Activated CD8-positive, alpha-beta memory T cell treated with anti-CD3 and anti-CD28 coated beads, Interleukin-2, amount 50 U/mL, for 48 hours (primary cell): ENCODE data around the gene TTC33.
A peak's percentile ranks its signal among the peaks of the same experiment; 100 is the strongest.

Source experiments
- DNase-seq: peaks from one replicate; pipeline ENCODE4 v3.0.0-alpha.2; 2020

TTC33 gene

DNA sequence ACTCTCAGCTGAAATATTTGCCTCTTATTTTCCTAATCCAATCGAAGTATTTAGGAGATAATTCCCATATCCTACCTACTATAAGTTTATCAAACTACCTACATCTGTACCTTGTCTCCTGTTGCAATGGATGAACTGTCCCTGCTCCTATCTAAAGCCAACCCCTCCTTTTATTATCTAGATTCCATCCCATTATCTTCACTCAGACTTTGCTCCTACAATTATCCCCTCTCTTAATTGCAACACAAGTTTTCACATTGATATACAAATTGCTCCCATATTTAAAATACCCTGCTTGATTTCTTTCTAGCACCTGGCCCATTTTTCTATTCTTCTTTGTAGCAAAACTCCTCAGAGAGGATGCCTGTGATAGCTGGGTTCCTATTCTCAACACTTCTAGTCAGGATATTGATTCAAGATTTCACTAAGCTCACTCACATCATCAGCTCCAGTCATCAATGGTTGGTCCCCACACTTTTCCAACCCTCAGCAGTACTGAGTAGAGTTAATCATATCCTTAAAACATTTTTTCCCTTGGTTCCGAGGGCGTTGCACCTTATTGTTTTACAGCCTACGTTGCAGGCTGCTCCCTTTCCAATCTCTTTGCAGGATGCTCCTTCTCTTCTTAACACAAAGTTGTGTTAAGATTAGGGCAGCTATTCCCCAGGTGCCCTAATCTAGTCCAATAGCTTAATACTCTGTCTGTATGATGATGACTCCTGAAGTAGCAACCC lies 253.9 kb downstream of the TTC33 start:
- no peak for DNase-seq

DNA sequence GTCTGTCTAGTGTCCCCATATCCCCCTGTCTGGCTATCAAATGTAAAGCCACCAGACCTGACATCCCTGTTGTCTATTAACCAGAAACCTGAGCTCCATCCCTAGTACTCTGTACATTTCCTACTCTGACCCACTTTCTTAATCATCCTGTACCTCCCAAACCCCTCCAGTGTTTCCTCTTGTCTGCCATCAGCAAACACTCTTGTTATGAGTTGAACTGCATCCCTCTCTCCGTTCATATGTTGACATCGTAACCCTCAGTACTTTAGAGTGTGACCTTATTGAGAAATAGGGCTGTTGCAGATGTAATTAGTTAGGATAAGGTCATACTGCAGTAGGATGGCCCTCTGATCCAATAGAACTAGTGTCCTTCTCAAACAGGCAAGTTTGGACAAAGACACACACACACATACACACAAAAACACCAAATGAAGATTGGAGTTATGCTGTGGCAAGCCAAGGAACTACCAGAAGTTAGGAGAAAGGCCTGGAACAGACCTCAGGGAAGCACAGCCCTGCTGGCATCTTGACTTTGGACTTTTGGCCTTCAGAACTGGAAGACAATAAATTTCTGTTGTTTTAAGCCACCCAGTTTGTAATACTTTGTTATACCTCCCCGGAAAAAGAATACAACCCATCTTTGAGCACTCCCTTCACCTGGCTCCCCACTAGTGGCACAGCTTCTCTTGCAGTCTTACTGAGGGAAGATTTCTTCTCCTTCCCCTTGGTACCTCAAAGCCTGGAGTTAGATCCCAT lies 256.1 kb downstream of the TTC33 start:
- no peak for DNase-seq

DNA sequence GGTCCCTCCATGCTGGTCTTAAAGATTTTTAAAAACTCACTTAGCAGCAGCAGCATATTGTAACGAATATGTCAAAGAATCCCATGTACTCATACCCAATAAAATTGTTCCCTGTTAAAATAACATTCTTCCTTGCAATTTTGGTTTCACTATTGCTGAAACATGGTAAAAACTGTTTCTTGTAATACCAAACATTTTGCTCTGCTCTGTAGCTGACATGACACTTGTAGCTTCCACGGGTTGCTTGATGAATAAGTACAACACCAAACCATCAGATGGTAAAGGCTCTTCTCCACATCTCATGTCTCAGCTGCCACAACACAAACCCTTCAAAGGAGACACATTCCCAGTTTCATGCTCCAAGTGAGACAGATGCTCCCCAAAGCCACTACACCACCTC lies 256.8 kb downstream of the TTC33 start:
- no peak for DNase-seq

DNA sequence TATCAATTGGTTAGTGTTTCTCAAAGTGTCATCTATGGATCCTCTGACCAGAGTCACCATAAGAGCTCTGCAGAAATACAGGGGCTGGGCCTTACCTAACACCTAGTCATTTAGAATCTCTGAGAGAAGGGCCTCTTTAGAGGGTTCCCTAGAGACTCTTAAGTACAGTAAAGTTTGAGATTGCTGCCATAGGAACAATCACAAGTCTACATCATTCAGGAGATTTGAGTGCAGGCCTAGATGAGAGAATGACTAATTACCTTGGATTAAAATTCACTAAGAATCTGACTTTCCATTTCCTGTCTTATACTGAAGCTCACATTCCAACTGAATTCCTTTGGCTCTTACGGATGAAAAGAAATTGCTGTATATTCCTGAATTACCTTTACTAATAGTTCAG lies 258.2 kb downstream of the TTC33 start:
- no peak for DNase-seq

DNA sequence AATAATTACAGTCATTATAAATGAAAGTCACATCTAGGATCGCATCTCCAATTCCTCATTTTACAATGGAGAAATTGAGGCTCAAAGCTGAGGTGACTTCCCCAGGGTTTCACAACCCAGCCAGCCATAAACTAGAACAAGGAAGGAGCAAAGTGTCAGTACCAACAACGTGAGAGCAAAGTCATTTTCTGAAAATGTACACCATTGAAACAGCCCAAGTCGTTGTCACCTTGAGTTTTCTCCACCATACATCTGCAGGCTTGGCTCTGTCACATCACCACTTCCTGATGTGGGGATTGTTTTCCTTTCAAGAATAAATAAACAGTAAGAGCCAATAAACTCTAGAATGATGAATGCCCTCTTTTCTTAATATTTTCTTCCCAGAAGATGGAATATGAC lies 260.5 kb downstream of the TTC33 start:
- no peak for DNase-seq

DNA sequence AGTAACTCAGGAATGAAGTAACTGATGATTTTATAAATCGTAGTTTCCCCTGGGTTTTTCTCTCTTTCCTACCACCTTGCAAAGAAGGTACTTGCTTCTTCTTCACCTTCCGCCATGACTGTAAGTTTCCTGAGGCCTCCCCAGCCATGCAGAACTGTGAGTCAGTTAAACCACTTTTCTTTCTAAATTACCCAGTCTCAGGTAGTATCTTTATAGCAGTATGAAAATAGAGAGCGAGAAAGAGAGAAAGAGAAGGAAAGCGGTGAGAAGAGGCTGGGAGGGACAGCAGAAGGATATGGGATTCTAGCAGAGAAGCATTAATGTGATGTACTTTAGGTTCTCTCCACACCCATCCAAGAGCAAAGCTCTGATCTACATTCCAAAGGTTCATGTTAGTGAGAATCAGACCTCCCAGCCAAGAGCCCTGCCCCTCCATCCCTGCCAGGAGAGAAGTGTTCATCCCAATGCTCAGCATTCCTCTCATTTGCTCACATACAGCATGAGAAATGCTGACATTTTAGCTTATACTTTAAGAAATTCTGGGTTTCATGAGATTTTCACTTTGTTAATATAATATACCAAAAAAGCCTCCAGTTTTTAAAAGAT lies 261.0 kb downstream of the TTC33 start:
- no peak for DNase-seq

DNA sequence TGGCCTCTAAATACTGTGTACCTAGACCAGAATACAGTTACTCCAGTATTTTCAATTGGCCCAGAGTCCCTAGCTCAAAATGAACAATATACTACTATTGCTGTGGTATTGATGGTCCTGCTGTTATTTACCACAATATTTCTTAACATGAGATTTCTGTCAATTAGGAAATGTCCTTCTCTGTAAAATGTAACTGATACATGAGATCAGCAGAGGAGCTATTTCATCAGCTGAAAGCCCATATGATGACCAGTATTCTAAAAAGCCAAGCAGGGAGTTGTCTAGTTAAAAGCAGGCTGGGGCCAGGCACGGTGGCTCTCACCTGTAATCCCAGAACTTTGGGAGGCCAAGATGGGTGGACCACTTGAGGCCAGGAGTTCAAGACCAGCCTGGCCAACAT lies 263.7 kb downstream of the TTC33 start:
- no peak for DNase-seq

DNA sequence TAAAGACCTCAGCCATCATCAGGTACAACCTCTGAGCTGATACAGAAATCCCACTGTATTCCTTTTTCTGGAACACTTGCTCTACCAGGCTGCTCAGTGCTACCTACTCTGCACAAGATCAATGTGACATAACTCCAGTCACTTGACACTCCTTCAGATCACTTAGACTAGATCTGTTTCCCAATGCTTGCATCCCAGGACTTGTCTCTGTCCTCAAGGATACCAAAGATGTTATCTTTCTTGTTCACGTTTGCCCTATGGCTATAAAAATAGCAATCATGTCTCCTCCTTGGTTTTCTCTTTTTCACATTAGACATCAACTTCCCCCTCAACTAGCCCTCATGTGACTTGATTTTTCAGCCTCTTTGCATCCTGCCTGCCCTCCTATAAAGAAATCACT lies 264.1 kb downstream of the TTC33 start:
- no peak for DNase-seq

DNA sequence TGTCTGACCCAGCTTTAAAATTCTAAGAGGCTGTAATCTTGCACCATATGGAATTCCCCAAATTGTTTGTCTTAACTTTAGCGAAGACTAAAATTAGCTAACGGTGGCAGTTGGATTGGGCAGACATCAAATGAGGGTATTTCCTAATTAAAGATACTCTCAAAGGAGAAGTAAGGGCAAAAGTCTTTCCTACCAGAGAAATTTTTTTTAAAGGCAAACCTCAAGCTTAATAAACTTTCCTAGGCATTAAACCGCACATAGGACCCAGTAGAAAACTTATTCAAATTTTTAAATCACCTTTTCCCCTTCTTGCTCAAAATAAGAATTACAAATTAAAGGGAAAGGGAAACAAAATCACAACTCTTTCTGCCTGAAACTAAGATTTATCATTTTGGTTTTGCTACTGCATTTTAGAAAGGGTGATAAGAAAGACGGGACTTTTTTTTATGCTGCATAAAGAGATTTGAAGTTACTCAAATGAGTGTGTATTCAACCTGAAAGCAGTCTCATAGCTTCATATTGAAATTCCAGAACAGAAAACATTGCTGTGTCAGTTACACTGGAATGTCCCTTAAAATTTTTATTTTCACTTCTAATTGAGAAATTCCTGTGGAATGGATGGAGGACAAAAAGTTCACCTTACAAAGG lies 265.2 kb downstream of the TTC33 start:
- DNase-seq = no peak

DNA sequence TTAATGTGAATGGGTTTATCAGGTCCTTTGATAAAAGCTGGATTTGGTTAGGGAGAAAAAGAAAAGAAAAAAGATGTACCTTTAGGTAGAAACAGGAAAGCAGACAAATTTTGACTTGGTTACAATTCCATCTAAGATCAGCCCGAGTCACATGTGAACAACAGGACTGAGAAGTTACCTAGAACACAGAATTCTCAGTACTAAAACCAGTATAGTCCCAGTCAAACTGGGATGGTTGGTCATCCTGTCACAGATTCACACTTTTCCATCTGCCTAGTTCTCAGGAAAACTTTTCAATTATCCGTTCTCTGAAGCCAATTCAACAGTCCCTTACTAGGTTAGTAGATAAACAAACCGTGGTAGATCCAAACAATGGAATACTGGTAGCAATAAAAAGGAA lies 266.3 kb downstream of the TTC33 start:
- DNase-seq = no peak

DNA sequence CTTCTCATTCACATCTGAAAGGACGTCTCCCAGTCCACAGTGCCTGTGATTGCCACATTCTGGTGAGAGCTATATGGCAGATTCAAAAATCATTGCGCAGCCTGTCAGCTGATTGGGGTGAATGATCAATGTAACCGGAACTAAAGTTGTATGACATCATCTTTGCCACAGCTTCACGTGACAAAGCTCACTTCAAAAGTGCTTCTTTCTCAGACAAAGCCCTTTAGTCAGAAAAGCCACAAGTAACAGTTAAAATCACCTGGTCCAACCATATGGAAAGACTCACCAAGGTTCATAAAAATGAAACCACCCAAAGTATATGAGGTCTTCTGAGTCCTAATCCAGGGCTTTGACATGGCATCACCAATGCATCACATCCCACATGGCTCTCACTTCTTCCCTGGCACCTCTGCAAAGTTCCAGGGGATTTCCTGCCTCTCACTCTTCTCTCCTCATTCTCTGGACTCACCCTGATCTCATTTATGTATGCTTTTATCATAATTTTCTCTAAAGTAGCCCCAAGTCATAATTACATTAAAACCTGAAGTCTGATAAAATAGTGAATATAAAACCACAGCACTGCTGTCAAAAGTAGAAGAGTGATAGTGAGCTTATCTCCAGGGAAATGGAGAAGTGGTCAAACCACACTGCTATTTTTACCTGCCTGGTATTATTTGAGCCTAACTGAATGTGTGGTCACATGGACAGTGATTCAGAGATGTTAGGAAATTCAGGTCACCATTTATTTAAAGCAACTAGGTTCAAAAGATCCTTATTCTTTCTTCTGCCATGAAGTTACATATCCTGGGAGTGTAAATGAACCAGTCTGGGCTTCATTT lies 269.1 kb downstream of the TTC33 start:
- DNase-seq = peak; percentile 70

DNA sequence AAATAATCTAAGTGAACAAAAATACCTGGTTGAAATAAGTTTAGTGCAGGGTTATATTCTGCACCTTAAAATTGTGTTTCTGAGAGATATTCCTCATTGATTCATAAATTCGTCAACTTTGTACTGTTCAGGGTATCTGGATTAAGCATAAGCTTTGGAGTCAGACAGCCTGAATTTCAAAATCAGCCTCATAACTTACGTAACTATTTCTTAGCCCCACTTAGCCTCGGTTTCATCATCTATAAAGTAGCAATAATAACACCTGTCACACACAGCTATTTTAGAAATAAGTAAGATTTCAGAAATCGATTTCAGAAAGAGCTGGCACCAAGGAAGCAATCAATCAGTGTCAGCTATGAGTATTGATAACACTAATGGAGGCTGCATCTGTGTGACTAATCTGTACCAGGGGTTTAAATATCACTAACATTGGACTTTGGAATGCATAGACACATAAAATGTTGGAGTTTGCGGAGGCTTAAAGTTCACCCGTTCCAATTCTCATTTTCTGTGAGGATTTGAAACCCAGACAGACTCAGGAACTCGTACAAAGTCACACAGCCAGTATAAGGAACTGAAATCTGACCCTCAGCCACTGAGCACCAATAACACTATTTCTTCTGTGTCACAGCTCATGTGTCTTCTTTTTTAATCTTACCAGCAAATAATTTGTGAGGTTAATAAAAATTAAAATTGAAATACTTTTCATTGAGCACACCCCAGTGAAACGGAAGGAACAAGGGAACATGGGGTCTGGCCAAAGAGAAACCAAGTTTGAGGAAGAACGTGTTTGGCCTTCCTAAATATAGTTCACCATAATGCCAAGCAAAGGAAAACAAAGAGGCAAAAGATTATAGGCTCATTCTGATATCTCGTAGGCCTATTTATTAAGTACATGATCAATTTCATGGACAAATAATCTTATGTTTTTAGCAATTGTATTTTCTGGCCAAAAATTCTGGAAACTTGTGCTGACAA lies 270.5 kb downstream of the TTC33 start:
- DNase-seq = no peak

DNA sequence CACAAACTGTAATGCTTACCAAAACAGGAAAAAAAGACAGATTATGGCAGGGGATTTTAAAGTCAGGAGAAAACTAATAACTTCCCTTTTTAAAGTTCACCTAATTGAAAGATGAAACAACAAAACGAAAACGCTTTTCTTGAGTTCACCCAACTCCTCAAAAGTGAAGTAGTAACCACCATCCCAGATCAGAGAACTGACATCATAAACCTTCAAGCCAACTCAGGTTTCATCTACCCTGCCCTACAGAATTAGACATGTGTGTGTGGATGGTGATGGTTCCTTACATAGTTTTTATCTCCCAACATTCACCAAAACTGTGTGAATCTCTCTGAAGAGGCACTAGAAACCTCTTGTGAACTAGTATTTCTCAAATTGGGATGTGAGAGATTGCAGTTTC lies 271.3 kb downstream of the TTC33 start:
- no peak for DNase-seq

DNA sequence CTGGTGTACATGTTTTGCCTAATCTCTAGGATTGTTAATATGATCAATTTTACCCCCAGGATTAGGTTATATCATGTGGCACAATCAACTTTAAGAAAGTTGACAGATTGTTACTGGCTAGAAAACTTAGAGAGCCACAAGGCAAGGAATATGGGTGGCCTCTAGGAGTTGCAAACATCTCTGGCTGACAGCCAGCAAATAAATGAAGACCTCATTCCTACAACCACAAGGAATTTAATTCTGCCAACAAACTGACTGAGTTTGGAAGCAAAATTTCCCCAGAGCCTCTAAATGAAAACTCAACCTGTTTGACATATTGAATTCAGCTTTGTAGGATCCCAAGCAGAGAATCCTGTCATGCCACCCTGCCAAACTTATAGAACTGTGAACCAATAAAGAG lies 272.4 kb downstream of the TTC33 start:
- DNase-seq = no peak

DNA sequence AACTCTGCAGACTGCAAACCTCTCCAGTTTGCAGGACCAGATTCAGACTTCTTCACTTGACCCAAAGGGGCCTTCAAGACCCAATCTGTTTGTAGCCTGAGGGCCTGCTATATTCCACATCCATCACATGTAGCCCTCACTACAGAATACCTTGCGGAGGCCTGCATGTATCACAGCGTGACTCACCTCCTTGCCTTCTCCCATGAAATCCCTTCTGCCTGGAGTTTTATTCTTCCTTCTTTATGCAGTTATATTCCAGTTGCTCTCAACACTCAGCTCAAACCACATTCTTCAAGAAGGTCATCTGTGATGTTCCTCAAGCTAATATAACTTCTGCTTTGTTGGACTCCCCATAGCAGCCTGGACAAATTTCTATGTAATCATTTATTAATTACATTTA lies 274.5 kb downstream of the TTC33 start:
- no peak for DNase-seq

DNA sequence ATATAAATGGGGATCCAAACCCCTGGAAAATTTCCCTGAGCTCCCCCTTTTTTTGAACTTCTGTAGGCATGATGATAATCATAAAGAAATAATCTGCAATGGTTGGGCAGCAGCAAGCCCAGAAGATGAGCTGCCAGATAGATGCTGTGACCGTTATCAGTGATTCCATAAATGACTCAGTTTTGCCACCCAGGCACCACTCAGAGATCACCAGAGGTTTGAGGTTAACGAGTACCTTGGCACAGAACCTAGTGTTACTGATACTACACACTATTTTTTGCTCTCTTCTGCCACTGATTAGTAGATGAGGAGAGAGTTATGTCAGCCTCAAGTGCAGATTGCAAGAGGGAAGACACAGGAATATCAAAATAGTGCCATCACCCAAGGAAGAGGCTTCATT lies 275.4 kb downstream of the TTC33 start:
- peak; percentile 60 for DNase-seq

DNA sequence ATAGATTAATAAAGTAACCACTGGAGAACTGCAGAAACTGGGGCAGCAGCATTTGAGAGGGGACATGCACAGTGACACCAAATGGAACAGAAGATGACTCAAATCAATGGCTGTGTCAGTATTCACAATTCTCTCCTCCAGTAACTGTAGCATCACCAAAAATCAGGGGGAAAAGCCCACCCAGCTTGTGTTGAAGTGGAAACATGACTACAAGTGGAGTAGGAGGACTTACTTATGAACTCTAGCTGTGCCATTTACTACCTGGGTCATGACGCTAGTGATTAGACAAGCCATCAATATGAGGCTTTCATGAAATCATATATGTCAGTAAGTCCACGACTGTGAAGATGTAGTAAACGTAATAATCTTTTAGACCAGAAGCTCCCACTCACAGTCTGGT lies 275.8 kb downstream of the TTC33 start:
- DNase-seq = peak; percentile 58

DNA sequence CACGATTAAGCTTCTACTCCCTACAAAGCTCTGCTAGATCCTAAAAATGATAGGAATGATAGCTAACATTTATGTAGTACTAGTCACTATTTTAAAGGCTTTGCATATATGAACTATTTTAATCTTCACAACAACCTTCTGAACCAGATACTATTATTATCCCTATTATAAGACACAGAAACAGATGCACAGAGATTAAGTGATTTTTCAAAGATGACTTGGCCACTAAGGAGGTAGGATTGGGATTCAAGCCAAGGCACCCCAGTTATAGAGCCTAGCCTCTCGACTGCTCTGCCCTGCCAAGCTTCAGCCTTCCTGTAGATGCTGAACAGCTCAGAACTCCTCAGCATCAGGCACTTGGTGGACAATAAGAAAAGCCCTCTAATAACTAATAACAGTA lies 277.0 kb downstream of the TTC33 start:
- DNase-seq = no peak

DNA sequence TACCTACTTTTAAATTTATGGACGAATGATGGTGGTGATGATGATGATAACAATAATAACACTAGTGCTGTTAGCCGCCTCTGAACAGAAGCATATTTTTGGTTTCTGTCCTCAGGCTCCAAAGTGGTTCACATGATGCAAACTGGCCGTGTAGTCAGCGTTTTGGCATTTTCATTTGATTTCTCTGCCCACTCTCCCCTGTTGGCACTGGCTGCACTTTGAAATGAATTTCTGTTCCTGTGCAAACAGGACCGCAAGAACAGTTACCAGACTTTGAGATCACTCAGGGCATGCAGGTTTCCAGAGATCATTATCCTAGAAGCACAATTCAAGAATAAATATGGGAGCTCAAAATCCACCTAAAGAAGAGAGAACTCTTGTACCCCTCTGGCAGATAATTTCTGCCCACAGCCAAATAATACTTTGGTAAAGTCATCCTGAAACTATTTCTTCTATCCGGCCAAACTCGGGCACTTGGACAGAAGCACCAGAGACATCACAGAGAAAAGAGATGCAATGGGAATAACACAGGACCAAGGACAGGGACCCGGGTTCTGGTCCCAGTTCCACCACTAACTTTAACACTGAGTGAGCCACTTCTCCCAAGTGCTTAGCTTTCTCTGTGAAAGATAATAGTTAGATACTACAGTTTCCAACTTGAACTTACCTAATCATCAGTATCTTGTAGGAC lies 277.8 kb downstream of the TTC33 start:
- no peak for DNase-seq

DNA sequence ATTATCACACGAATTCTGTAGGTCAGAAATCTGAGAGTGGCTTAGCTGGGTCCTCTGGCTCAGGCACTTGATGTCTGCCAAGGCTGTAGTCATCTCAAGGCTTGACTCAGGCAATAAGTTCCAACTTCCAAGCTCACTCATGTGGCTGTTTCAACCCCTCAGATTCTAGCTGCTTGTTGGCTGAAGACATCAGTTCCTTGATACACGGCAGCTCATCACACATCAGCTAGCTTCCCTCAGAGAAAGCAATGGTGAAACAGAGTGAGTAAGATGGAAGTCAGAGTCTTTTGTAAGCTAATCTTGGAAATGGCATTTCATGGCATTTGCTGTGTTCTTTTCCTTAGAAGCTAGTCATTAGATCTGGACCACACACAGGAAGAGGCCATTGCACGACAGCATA lies 280.2 kb downstream of the TTC33 start:
- DNase-seq = no peak

DNA sequence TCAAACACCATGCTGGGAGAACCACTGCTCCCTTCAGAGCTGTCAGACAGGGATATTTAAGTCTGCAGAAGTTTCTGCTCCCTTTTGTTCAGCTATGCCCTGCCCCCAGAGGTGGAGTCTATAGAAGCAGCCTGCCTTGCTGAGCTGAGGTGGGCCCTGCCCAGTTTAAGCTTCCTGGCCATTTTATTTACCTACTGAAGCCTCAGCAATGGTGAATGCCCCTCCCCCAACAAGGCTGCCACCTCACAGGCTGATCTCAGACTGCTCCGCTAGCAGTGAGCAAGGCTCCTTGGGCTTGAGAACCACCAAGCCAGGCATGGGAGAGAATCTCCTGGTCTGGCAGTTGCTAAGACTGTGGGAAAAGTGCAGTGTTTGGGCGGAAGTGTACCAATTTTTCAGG lies 281.5 kb downstream of the TTC33 start:
- no peak for DNase-seq
